Activated T-cell treated with anti-CD3 and anti-CD28 coated beads for 4 hours (primary cell): Measurements from ENCODE around the gene KRT4.

Experiments used
- DNase-seq: peaks from one replicate; pipeline ENCODE4 v3.0.0-alpha.2; 2020

Gene KRT4

GRCh38 chr12:52836491-52837412 is 22.8 kb upstream of the KRT4 start:
- no peak for DNase-seq

GRCh38 chr12:52836042-52836466 is 22.1 kb upstream of the KRT4 start:
- peak; percentile 48 for DNase-seq

- DNase-seq, result no peak
Measured at GRCh38 chr12:52835271-52836041, 21.5 kb upstream of the KRT4 start.

GRCh38 chr12:52834727-52835001 is 20.7 kb upstream of the KRT4 start:
- DNase-seq, result no peak

GRCh38 chr12:52833922-52834726 is 20.2 kb upstream of the KRT4 start, which contains the start of gene KRT79:
KRT79 (minus strand) TSS chr12:52834311; CDS start chr12:52834260, 51 bp downstream.
- DNase-seq, result no peak

- no peak for DNase-seq
Measured at GRCh38 chr12:52832985-52833905, 19.3 kb upstream of the KRT4 start.

GRCh38 chr12:52832451-52832850 is 18.5 kb upstream of the KRT4 start:
- DNase-seq, result no peak

GRCh38 chr12:52831251-52831650 is 17.3 kb upstream of the KRT4 start:
- DNase-seq, result no peak

- DNase-seq, result no peak
Measured at GRCh38 chr12:52829986-52830770, 16.3 kb upstream of the KRT4 start.

GRCh38 chr12:52828591-52829021 is 14.7 kb upstream of the KRT4 start:
- DNase-seq, result no peak

- DNase-seq, result no peak
Measured at GRCh38 chr12:52828156-52828555, 14.2 kb upstream of the KRT4 start.

GRCh38 chr12:52827499-52828090 is 13.7 kb upstream of the KRT4 start:
- no peak for DNase-seq

- DNase-seq, result no peak
Measured at GRCh38 chr12:52826611-52827498, 12.9 kb upstream of the KRT4 start.

- DNase-seq, result no peak
Measured at GRCh38 chr12:52825961-52826360, 12.0 kb upstream of the KRT4 start.

- DNase-seq, result no peak
Measured at GRCh38 chr12:52824741-52825410, 11.0 kb upstream of the KRT4 start.

GRCh38 chr12:52823761-52824450 is 10.0 kb upstream of the KRT4 start:
- DNase-seq, result no peak

GRCh38 chr12:52822771-52823510 is 9.0 kb upstream of the KRT4 start:
- no peak for DNase-seq
